Measurements from ENCODE around the gene CBX6.

- TF ChIP-seq CTCF (conservative IDR thresholded peaks at IDR 0.05): no peak
- no peak for TF ChIP-seq EZH2 (IDR thresholded peaks at IDR 0.05; ENCODE audit: low read depth)
Observed at GRCh38 chr22:38860283-38861169, 11.5 kb downstream of the CBX6 start.
